HCT116 (cell line): ENCODE results near the gene BLOC1S5.

ENCODE experiments used
- EZH2phosphoT487 ChIP-seq: fragments of 200-600 bp; IDR thresholded peaks from 2 replicates; pipeline ENCODE4 v1.6.1; 2018; ENCODE audit warnings: antibody characterized with exemption, borderline replicate concordance
- POLR2A ChIP-seq: IDR thresholded peaks from 2 replicates; pipeline ENCODE4 v1.7.0; 2011; ENCODE audit warnings: borderline replicate concordance; ENCODE audit not compliant: insufficient read depth, insufficient read length; ENCODE audit errors: extremely low read depth
- POLR2AphosphoS5 ChIP-seq: IDR thresholded peaks from 2 replicates; pipeline ENCODE4 v1.6.1; 2011; ENCODE audit warnings: mild to moderate bottlenecking, low read depth, low read length, moderate library complexity
- SIN3A ChIP-seq: IDR thresholded peaks from 2 replicates; pipeline ENCODE4 v1.6.1; 2012; ENCODE audit warnings: low read depth
- SRF ChIP-seq: IDR thresholded peaks from 2 replicates; pipeline ENCODE4 v1.6.1; 2012; ENCODE audit warnings: low read depth

GRCh38 chr6:8105791-8106190, 41.6 kb upstream of the BLOC1S5 start:
- no peak for TF ChIP-seq SRF
- TF ChIP-seq POLR2AphosphoS5, result no peak
- TF ChIP-seq POLR2A, result no peak
- no peak for TF ChIP-seq SIN3A
- no peak for TF ChIP-seq EZH2phosphoT487
